Measurements from ENCODE around the gene TRIM56. TPM values are rescaled to one million over a fixed set of nuclear protein-coding genes. Genes with fewer than 3 reads are reported as not detected.
"Not testable (repeated sequence)": the region's sequence is repeated elsewhere in the genome, so short reads cannot be mapped to it uniquely, and the experiment has no call there.

Gene TRIM56
- total RNA-seq, 1 donor from 2014 or later, result 11.9 TPM

DNA sequence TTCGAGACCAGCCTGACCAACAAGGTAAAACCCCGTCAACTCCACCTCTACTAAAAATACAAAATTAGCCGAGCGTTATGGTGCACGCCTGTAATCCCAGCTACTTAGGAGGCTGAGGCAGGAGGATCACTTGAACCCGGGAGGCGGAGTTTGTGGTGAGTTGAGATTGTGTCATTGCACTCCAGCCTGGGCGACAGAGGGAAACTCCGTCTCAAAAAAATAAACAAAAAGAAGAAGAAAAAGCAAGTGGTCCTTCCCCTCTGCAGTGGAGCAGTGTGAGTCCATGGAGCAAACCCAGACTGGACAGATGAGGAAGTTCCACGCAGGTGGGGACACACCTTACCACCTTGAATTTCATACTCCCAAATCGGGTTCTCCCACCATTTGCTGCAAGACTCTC is 28.6 kb downstream of the TRIM56 start:
- DNase-seq, result no peak

DNA sequence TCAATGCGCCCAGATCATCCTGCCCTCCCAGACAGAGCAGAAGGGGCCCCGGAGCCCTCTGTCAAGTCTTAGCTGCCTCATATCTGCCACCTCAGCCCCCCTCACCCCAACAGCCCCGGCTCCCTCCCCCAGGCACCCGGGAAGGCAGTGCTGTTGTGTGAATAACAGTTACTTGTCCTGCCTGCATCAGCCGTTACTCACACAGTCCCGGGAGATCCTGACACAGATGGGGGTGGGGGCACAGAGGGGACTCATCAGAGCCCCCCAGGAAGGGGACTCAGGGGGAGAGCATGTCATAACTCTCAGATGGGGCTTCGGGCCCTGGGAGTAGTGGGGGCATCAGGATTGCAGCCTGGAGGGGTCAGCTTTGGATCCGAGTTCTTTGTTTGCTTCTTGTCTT is 29.2 kb downstream of the TRIM56 start:
- no peak for DNase-seq

DNA sequence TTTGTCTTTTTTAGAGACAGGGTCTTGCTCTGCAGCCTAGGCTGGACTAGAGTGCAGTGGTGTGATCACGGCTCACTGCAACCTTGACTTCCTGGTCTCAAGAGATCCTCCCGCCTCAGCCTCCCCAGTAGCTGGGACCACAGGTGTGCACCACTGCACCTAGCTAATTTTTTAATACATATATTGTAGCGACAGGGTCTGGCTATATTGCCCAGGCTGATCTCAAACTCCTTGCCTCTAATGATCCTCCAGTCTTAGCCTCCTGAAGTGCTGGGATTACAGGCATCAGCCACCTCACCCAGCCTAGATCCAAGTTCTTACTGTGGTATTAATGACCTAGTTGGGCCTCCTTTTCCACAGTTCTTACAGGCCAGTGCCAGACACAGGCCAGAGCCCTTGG is 29.9 kb downstream of the TRIM56 start:
- no peak for DNase-seq

DNA sequence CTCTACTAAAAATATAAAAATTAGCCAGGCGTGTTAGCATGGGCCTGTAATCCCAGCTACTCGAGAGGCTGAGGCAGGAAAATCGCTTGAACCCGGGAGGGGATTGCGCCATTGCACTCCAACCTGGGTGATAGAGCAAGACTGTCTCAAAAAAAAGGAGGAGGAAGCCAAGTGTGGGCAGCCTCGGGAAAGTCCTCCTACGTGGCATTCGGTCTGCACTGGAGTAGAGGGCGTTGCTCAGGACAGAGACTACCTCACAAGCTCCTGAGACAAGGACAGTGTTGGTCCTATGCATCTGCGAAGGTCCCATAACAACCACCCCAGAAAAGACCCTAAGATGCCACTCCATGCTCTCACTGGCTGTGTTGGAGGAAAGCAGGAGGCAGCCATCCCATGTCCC is 31.6 kb downstream of the TRIM56 start:
- no peak for DNase-seq

DNA sequence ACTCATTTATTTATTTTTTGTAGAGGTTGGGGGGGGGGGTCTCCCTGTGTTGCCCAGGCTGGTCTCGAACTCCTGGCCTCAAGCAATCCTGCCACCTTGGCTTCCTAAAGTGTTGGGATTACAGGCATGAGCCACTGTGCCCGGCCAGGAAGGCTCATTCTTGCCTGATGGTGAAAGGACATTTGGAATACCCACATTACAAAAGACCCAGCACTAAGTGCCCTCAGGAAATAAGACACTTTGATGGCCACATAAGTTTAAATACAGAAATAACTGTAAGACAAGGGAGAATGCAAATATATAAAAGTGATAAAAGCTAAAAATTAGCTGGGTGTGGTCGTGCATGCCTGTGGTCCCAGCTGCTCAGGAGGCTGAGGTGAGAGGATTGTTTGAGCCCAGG is 33.6 kb downstream of the TRIM56 start:
- DNase-seq, result no peak

DNA sequence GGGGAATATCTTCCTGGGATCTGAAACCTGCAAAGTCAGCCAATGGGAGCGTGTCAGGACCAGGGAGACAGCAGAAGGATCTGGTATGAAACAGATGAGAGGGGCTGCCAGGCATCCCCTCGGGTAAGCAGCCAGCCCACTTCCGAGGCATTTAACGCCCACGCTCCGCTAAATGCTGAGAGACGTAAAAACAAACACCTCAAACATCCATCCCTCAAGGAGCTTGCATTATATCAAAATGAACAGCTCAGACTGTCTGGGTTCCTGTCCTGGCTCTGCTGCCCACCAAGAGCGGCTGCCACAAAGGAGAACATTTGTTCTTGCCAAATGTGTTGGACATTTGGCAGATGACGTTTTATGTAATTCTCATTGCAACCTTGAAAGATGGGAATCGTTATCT is 34.6 kb downstream of the TRIM56 start:
- DNase-seq, result no peak

DNA sequence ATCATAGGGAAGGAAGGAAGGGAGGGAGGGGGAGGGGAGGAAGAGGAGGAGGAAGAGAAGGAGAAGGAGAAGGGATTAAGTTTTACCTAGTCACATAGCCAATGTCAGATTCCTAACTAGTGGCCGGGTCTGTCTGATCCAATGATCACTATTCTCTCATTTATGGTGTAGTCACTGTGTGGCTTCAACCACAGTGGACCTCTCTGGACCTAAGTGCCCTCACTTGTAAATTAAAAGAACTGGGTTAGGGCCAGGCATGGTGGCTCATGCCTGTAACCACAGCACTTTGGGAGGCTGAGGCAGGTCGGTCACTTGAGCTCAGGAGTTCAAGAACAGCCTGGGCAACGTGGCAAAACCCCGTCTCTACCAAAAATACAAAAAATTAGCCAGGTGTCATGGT is 35.0 kb downstream of the TRIM56 start:
- no peak for DNase-seq

DNA sequence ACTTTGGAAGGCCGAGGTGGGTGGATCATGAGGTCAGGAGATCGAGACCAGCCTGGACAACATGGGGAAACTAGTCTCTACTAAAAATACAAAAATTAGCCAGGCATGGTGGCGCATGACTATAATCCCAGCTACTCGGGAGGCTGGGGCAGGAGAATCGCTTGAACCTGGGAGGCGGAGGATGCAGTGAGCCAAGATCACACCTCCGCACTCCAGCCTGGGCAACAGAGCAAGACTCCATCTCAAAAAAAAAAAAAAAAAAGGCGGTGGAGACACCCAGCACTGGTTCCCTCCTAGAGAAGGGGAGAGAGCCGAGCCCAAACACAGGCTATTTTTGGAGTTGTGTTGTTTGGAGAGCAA is 36.3 kb downstream of the TRIM56 start:
- not testable (repeated sequence) for DNase-seq

DNA sequence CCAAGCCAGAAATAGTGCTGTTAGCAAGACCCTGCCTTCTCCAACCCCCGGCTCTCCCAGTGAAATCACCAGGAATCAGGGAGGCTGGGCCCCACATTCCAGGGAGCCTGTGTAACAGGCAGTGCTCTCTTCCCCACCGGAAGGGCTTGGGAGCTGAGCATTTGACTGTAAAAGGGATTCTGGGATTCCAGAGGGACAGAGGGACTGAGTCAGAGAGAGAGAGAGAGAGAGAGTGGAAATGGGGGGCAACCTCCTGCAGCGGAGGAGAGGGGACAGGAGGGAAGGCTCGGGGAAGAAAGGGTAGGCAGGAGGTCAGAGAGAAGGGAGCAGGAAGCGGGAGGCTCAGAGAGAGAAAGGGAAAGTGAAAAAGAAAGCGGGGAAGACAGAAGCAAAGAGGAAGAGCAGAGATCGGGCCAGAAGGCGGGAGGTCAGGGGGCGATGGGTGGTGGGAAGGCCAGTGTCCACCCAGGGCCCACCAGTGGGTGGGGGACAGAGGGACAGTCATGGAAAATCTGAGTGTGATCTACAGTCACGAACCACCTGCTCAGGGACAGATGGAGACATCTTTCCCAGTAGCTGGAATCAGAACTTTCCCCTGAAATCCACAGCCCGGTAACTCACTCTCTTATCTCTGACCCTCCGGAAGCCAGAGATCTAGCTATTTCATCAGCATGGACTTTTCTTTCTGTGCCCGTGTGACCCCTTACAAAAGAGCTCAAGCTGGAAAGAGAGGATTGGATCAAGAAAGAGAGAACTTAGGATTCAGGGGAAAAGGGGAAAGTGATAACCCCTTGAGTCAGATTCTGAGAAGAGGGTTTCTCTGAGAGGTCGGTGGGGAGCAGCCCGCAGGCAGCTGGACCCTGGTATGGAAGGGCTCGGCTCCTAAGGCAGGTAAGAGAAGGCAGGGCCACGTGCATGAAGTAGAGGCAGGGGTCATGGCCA is 37.0 kb downstream of the TRIM56 start:
- peak; percentile 94 for DNase-seq

DNA sequence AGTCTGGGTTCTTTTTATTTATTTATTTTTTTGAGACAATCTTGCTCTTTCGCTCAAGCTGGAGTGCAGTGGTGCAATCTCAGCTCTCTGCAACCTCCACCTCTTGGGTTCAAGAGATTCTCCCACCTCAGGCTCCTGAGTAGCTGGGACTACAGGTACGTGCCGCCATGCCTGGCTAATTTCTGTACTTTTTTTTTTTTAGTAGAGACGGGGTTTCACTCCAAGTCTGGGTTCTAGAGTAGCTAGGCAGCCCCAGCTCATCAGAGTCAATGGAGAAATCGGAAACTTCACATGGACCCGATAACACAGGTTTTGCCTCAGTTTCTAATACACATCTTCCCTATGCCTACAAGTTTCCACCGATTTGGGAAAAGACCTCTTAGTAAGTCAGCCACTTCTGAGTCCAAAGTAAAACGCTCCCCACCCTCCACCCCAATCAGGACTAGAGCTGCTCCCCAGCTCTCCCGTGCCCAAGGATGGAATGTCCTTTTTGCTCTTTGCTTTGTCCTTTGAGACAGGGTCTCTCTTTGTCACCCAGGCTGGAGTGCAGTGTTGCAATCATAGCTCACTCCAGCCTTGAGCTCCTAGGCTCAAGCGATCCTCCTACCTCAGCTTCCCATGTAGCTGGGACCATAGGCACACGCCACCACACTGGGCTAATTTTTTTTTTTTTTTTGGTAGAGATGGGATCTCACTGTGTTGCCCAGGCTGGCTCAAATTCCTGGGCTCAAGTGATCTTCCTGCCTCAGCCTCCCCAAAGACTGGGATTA is 37.8 kb downstream of the TRIM56 start:
- no peak for DNase-seq

DNA sequence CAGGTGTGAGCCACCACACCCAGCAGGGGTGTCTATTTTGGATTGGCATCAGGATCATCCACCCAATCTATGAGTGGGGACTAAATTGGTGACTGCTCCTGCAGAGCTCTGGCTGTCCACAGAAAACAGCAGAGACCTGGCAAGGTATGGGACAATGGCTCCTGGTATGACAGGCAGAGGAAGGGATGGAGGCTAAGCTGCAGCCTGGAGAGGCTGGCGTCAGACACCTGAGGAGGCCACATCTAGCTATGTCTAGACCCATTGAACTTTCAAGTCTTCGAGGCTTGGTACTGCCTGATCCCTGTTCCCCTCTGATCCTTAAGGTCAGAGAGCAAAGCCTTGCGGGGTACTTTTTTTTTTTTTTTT is 38.4 kb downstream of the TRIM56 start:
- no peak for DNase-seq

DNA sequence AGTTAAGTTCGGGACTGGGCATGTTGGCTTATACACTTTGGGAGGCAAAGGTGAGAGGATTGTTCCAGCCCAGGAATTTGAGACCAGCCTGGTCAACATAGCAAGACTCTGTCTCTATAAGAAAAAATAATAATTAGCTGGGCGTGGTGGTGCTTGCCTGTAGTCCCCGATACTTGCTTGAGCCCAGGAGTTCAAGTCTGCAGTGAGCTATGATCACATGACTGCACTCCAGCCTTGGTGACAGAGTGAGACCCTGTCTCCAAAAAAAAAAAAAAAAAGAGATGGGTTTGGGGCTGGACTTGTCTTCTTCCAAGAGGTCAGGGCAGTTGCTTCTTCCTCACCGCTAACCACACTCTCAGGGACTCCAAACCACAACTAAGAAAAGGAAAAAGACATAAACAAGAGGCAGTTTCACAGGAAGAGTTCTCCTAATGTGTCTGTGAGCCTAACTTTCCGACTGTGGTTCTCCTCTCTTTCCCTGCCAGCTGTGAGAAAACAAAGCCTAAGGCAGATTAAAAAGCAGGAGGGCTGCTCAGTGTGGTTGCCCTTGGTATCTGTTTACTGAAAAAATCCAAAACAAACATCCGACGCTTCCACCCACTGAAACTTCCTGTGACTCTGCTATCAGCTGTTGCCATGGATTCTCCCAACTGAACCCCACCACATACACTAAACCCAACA is 39.2 kb downstream of the TRIM56 start:
- peak; percentile 67 for DNase-seq

DNA sequence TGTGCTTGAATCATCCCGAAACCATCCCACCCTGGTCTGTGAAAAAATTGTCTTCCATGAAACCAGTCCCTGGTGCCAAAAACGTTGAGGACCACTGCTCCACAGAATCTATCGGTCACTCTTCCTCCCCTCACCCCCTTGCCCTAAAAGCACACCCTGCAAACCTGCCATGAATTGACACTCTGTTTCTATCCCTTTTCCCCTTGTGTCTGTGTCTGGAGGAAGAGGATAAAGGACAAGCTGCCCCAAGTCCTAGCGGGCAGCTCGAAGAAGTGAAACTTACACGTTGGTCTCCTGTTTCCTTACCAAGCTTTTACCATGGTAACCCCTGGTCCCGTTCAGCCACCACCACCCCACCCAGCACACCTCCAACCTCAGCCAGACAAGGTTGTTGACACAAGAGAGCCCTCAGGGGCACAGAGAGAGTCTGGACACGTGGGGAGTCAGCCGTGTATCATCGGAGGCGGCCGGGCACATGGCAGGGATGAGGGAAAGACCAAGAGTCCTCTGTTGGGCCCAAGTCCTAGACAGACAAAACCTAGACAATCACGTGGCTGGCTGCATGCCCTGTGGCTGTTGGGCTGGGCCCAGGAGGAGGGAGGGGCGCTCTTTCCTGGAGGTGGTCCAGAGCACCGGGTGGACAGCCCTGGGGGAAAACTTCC is 40.8 kb downstream of the TRIM56 start:
- peak; percentile 74 for DNase-seq

DNA sequence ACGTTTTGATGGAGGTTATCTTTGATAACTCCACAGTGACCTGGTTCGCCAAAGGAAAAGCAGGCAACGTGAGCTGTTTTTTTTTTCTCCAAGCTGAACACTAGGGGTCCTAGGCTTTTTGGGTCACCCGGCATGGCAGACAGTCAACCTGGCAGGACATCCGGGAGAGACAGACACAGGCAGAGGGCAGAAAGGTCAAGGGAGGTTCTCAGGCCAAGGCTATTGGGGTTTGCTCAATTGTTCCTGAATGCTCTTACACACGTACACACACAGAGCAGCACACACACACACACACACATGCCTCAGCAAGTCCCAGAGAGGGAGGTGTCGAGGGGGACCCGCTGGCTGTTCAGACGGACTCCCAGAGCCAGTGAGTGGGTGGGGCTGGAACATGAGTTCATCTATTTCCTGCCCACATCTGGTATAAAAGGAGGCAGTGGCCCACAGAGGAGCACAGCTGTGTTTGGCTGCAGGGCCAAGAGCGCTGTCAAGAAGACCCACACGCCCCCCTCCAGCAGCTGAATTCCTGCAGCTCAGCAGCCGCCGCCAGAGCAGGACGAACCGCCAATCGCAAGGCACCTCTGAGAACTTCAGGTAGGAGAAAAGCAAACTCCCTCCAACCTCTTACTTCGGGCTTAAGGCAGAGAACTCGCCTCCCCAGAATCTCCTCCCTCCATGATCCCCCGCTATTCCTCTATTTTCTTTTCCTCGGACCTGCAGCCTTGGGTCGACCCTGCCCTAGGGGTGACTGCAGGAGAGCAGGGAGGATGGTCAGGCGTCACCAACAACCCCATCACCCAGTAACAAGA is 41.6 kb downstream of the TRIM56 start, which contains the start of gene SERPINE1:
Gene SERPINE1, plus strand, starts transcription at position 454 of the 809 bp plus-strand sequence. CDS start 1,290 bp downstream, outside the sequence.
- peak; percentile 97 for DNase-seq

DNA sequence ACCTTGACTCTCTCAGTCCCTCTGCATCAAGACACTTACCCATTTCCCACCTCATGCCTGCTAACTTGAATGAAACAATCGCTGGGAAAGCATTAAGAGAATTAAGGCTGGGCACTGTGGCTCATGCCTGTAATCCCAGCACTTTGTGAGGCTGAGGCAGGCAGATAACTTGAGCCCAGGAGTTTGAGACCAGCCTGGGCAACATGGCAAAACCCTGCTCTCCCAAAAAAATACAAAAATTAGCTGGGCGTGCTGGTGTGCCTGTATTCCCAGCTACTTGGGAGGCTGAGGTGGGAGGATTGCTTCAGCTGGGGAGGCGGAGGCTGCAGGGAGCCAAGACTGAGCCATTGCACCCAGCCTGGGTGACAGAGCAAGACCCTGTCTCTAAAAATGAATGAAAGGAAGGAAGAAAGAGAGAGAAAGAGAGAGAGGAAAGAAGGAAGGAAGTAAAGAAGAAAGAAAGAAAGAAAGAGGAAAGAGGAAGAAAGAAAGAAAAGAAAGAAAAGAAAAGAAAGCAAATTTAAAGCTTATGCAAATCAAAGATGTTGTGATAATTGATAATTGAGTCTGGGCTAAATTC is 42.3 kb downstream of the TRIM56 start:
- no peak for DNase-seq

DNA sequence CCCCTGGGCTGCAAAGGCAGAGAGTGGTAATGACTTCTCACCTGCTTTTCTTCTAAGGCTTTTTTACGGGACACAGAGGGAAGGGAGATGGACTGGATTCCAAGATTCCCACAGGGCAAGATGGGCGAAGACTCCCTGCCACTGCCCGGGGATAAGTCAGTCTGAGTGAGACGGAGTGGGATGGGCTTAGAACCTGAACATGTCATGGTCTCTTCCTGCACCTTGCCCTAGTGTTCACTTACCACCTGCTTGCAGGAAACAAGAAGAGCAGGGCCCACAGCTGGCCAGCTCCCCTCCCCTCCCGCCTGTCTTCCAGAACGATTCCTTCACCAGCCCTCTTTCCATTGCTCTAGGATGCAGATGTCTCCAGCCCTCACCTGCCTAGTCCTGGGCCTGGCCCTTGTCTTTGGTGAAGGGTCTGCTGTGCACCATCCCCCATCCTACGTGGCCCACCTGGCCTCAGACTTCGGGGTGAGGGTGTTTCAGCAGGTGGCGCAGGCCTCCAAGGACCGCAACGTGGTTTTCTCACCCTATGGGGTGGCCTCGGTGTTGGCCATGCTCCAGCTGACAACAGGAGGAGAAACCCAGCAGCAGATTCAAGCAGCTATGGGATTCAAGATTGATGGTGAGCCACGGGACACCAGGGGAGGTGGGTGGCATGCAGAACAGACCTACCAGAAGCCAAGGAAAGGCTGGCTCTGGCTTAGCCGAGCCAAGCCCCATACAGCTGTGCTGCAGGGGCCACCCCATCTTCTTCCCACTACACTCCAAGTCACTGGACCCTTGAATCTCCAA is 43.0 kb downstream of the TRIM56 start:
- no peak for DNase-seq

DNA sequence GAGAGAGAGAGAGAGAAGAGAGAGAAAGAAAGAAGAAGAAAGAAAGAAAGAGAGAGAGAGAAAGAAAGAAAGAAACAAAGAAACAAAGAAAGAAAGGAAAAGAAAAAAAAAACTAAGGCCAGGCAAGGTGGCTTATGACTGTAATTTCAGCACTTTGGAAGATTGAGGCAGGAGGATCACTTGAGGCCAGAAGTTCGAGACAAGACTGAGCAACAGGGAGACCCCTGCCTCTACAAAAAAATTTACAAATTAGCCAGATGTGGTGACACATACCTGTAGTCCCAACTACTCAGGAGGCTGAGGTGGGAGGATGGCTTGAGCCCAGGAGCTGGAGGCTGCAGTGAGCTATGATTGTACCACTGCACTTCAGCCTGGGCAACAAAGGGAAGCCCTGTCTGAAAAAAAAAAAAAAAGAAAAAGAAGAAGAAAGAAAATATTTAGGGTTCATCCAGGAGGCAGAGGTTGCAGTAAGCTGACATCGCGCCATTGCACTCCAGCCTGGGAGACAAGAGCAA is 44.4 kb downstream of the TRIM56 start:
- DNase-seq, result no peak

DNA sequence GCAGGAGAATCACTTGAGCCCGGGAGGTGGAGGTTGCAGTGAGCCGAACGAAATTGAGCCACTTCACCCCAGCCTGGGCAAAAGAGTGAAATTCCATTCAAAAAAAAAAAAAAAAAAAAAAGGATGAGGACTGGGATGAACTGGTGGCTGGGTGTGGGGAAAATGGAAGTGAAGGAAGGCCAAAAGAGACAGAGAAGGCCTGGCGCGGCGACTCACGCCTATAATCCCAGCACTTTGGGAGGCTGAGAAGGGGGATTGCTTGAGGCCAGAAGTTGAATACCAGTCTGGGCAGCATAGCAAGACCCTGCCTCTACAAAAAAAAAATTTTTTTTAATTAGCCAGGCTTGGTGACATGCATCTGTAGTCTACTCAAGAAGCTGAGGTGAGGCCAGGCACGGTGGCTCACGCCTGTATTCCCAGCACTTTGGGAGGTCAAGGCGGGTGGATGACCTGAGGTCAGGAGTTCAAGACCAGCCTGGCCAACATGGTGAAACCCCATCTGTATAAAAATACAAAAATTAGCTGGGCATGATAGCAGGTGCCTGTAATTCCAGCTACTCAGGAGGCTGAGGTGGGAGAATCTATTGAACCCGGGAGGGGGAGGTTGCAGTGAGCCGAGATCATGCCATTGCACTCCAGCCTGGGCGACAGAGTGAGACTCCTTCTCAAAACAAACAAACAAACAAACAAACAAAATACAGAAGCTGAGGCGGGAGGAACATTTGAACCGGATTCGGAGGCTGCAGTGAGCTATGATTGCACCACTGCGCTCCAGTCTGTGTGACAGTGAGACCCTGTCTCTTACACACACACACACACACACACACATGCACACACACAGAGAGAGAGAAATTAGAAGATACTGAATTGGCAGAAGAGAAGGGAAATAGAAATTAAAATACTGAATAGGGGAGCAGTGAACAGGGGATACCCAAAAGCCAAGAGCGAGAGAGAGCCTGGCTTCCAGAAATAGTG is 47.6 kb downstream of the TRIM56 start:
- not testable (repeated sequence) for DNase-seq

Data from tongue (tissue), 2 donors.